HepG2 (cell line): ENCODE measurements around the gene NR2F1. TPM values are rescaled to one million over a fixed set of nuclear protein-coding genes. Genes with fewer than 3 reads are reported as not detected.
A peak's percentile ranks its signal among the peaks of the same experiment; 100 is the strongest.

Experiments
- BATF2 ChIP-seq: sonication (generic); formaldehyde crosslinking; IDR thresholded peaks from 2 replicates; pipeline ENCODE4 v1.8.0; 2022; ENCODE audit warnings: mild to moderate bottlenecking, missing genetic modification reagents, moderate library complexity
- BCLAF1 ChIP-seq: fragments of 450-650 bp; IDR thresholded peaks from 2 replicates; pipeline ENCODE4 v1.6.1; 2017; ENCODE audit warnings: mild to moderate bottlenecking
- HNF4G ChIP-seq, 2 experiments: sonication (generic) in 1 of 2; formaldehyde crosslinking in 1 of 2; IDR thresholded peaks; 2 replicates each; pipeline versions ENCODE4 v1.4.0 to v1.6.1; 2011 to 2020; ENCODE audit warnings: borderline replicate concordance in 2 of 2, low read depth in 2 of 2, mild to moderate bottlenecking in 2 of 2, low read length in 1 of 2, missing genetic modification reagents in 1 of 2, moderate library complexity in 1 of 2
- HNRNPLL ChIP-seq: fragments of 200-400 bp; formaldehyde crosslinking; IDR thresholded peaks from 2 replicates; pipeline ENCODE4 v1.6.1; 2017; ENCODE audit warnings: mild to moderate bottlenecking, low read depth, low read length; ENCODE audit not compliant: poor library complexity, severe bottlenecking
- IRF1 ChIP-seq: sonication (generic); formaldehyde crosslinking; IDR thresholded peaks from 2 replicates; pipeline ENCODE4 v1.4.0; 2020; ENCODE audit warnings: low read depth, mild to moderate bottlenecking, missing genetic modification reagents
- NCOA5 ChIP-seq: sonication (generic); formaldehyde crosslinking; IDR thresholded peaks from 2 replicates; pipeline ENCODE4 v1.4.0; 2020; ENCODE audit warnings: missing genetic modification reagents
- NPAS2 ChIP-seq: sonication (generic); formaldehyde crosslinking; IDR thresholded peaks from 2 replicates; pipeline ENCODE4 v1.8.0; 2022; ENCODE audit warnings: mild to moderate bottlenecking, missing genetic modification reagents, borderline replicate concordance
- RFX1 ChIP-seq: fragments of 450-650 bp; IDR thresholded peaks from 2 replicates; pipeline ENCODE4 v1.6.1; 2017
- RORA ChIP-seq: sonication (generic); formaldehyde crosslinking; IDR thresholded peaks from 2 replicates; pipeline ENCODE4 v1.5.0; 2020; ENCODE audit warnings: mild to moderate bottlenecking, missing genetic modification reagents, moderate library complexity
- SCMH1 ChIP-seq: sonication (generic); formaldehyde crosslinking; IDR thresholded peaks from 2 replicates; pipeline ENCODE4 v1.9.0; 2021; ENCODE audit warnings: missing genetic modification reagents, mild to moderate bottlenecking, borderline replicate concordance
- SMYD3 ChIP-seq: sonication (generic); formaldehyde crosslinking; IDR thresholded peaks from 2 replicates; pipeline ENCODE4 v1.8.1; 2023; ENCODE audit warnings: mild to moderate bottlenecking, missing genetic modification reagents
- TBX2 ChIP-seq: sonication (generic); formaldehyde crosslinking; IDR thresholded peaks from 2 replicates; pipeline ENCODE4 v1.5.0; 2020; ENCODE audit warnings: missing genetic modification reagents, mild to moderate bottlenecking, borderline replicate concordance
- TBX3 ChIP-seq: fragments of 450-650 bp; IDR thresholded peaks from 2 replicates; pipeline ENCODE4 v1.6.1; 2017; ENCODE audit warnings: antibody characterized with exemption, mild to moderate bottlenecking, inconsistent platforms, borderline replicate concordance
- TOE1 ChIP-seq: sonication (generic); formaldehyde crosslinking; IDR thresholded peaks from 2 replicates; pipeline ENCODE4 v1.4.0; 2020; ENCODE audit warnings: mild to moderate bottlenecking, missing genetic modification reagents
- UBTF ChIP-seq: sonication (generic); formaldehyde crosslinking; IDR thresholded peaks from 2 replicates; pipeline ENCODE4 v1.4.0; 2020; ENCODE audit warnings: mild to moderate bottlenecking, missing genetic modification reagents
- XBP1 ChIP-seq: sonication (generic); formaldehyde crosslinking; IDR thresholded peaks from 2 replicates; pipeline ENCODE4 v1.5.0; 2020; ENCODE audit warnings: missing genetic modification reagents
- YY1 ChIP-seq: IDR thresholded peaks from 2 replicates; pipeline ENCODE4 v1.6.1; 2011; ENCODE audit warnings: low read length, low read depth, moderate library complexity, mild to moderate bottlenecking; ENCODE audit not compliant: insufficient read depth, insufficient replicate concordance
- ZEB1 ChIP-seq: IDR thresholded peaks from 2 replicates; pipeline ENCODE4 v1.6.1; 2012; ENCODE audit warnings: mild to moderate bottlenecking, low read depth, inconsistent platforms; ENCODE audit not compliant: insufficient replicate concordance
- ZNF234 ChIP-seq: sonication (generic); formaldehyde crosslinking; conservative IDR thresholded peaks from 2 replicates; pipeline ENCODE4 v1.5.1; 2020; ENCODE audit warnings: mild to moderate bottlenecking, missing genetic modification reagents
- ZNF292 ChIP-seq: sonication (generic); formaldehyde crosslinking; IDR thresholded peaks from 2 replicates; pipeline ENCODE4 v1.8.1; 2022; ENCODE audit warnings: mild to moderate bottlenecking, low read depth, missing genetic modification reagents, borderline replicate concordance
- ZNF367 ChIP-seq: sonication (generic); formaldehyde crosslinking; IDR thresholded peaks from 2 replicates; pipeline ENCODE4 v1.4.0; 2020; ENCODE audit warnings: missing genetic modification reagents, borderline replicate concordance
- ZNF615 ChIP-seq: sonication (generic); formaldehyde crosslinking; IDR thresholded peaks from 2 replicates; pipeline ENCODE4 v1.5.0; 2020; ENCODE audit warnings: mild to moderate bottlenecking, missing genetic modification reagents, borderline replicate concordance
- polyA plus RNA-seq, 8 experiments: library from polyadenylated mRNA; depleted of rRNA in 3 of 8; stranded (reverse) in 7 of 8; unstranded in 1 of 8; fragments of >200 nt; fragmentation: Illumina TruSeq in 4 of 8; extraction: Trizol in 4 of 8; gene quantifications; 2 replicates each; pipeline versions ENCODE4 v1.2.1 to v1.2.3, GENCODE V29; 2011 to 2016; ENCODE audit warnings: low read depth in 4 of 8, missing spikeins in 1 of 8, mixed read lengths in 1 of 8; ENCODE audit not compliant: insufficient read depth in 1 of 8
- total RNA-seq, 5 experiments: library from RNA; depleted of rRNA; stranded (reverse); fragments of >200 nt; fragmentation: Illumina TruSeq; extraction: Trizol; gene quantifications; 2 replicates each; pipeline ENCODE4 v1.2.3, GENCODE V29; 2016; ENCODE audit warnings: low read depth in 1 of 5

Gene NR2F1
- total and polyA plus RNA-seq, 2 of the 13 experiments (the other 11 are each of a cell fraction or from before 2014, with no cell fraction given): 17.1 to 59.7 TPM

- TF ChIP-seq BCLAF1 (no peak), RORA (CRISPR knock-in tag) (no peak), SMYD3 (CRISPR knock-in tag) (0 out of 2 replicates have a peak, but pooled peaks have one; percentile 69), IRF1 (CRISPR knock-in tag) (no peak), TBX3 (peak; percentile 97), SCMH1 (CRISPR knock-in tag) (no peak), XBP1 (no peak), TBX2 (CRISPR knock-in tag) (peak; percentile 94), NPAS2 (no peak), YY1 (no peak), ZNF292 (CRISPR knock-in tag) (0 out of 2 replicates have a peak, but pooled peaks have one; percentile 20), BATF2 (no peak), ZNF234 (CRISPR knock-in tag) (no peak), HNRNPLL (no peak), ZNF367 (CRISPR knock-in tag) (no peak), HNF4G (IDR thresholded peaks at IDR 0.05; ENCODE audit: borderline replicate concordance, low read depth, low read length) (peak; percentile 72), HNF4G (CRISPR knock-in tag; IDR thresholded peaks at IDR 0.05; ENCODE audit: borderline replicate concordance, low read depth) (no peak), TOE1 (CRISPR knock-in tag) (no peak), UBTF (CRISPR knock-in tag) (peak; percentile 34; the same call in 1 of the 2 replicates), ZEB1 (no peak), ZNF615 (0 out of 2 replicates have a peak, but pooled peaks have one; percentile 47), NCOA5 (CRISPR knock-in tag) (no peak), RFX1 (peak; percentile 44; the same call in 1 of the 2 replicates)
These were observed at the start of gene NR2F1 (continued) for GRCh38 chr5:93582677-93583438.
